ENCODE measurements around the gene MYO15A.
A peak's percentile ranks its signal among the peaks of the same experiment; 100 is the strongest.

Gene MYO15A

GRCh38 chr17:18225121-18225641 lies 116.6 kb downstream of the MYO15A start, which contains the start of gene LLGL1:
Gene LLGL1, plus strand, starts transcription at chr17:18225635. Its CDS starts 48 bp downstream, at chr17:18225683.
- peak; percentile 97 for DNase-seq

- peak in 1 of 2 experiments; percentile 46 for DNase-seq
Observed at GRCh38 chr17:18225642-18226283, 117.2 kb downstream of the MYO15A start.

GRCh38 chr17:18226284-18226945 lies 117.9 kb downstream of the MYO15A start:
- DNase-seq, result no peak

GRCh38 chr17:18227635-18228034 lies 119.1 kb downstream of the MYO15A start:
- DNase-seq, result no peak

GRCh38 chr17:18228176-18228682 lies 119.7 kb downstream of the MYO15A start:
- no peak for DNase-seq

GRCh38 chr17:18229254-18229653 lies 120.7 kb downstream of the MYO15A start:
- DNase-seq, result no peak
